WTC11 (cell line): ENCODE results near the gene CHL1. TPM values are rescaled to one million over a fixed set of nuclear protein-coding genes. Genes with fewer than 3 reads are reported as not detected.

Source experiments
- ATAC-seq: fragments of 200-7000 bp; cut with Tn5 transposase; 2 replicates; pipeline ENCODE4 v1.10.0; 2021; ENCODE audit warnings: mild to moderate bottlenecking, moderate library complexity
- CTCF ChIA-PET: fragments of 300-600 bp; sonication (Branson Sonifier 250); formaldehyde crosslinking; loops from one replicate; lab custom pipeline; 2021; ENCODE audit warnings: antibody characterized with exemption; lab: Charles Lee
- POLR2A ChIA-PET: fragments of 350-600 bp; sonication (Branson Sonifier 250); formaldehyde crosslinking; loops from one replicate; lab custom pipeline; 2021; ENCODE audit warnings: antibody characterized with exemption; lab: Charles Lee
- DNase-seq: peaks from one replicate; pipeline ENCODE4 v3.0.0; 2021; ENCODE audit warnings: low spot score
- H3K27ac Mint-ChIP-seq: 2 replicates; pipeline ENCODE4 v1.8.0; 2021; ENCODE audit warnings: mixed read lengths
- H3K27me3 Mint-ChIP-seq: 2 replicates; pipeline ENCODE4 v1.8.0; 2021; ENCODE audit warnings: low read depth, mild to moderate bottlenecking, moderate library complexity, mixed read lengths
- H3K36me3 Mint-ChIP-seq: 2 replicates; pipeline ENCODE4 v1.8.0; 2021; ENCODE audit warnings: mixed read lengths
- H3K4me1 Mint-ChIP-seq: 2 replicates; pipeline ENCODE4 v1.8.0; 2022; ENCODE audit warnings: mixed read lengths
- H3K4me3 Mint-ChIP-seq: 2 replicates; pipeline ENCODE4 v1.8.0; 2021; ENCODE audit warnings: mild to moderate bottlenecking, moderate library complexity, mixed read lengths
- H3K9me3 Mint-ChIP-seq: 2 replicates; pipeline ENCODE4 v1.8.0; 2021; ENCODE audit warnings: mixed read lengths
- CBFB ChIP-seq: sonication (generic); formaldehyde crosslinking; IDR thresholded peaks from 2 replicates; pipeline ENCODE4 v1.8.1; 2022; ENCODE audit warnings: mild to moderate bottlenecking, low read depth, missing genetic modification reagents
- ESRRA ChIP-seq: sonication (generic); formaldehyde crosslinking; IDR thresholded peaks from 2 replicates; pipeline ENCODE4 v1.8.1; 2022; ENCODE audit warnings: mild to moderate bottlenecking, missing genetic modification reagents, borderline replicate concordance
- FOXJ3 ChIP-seq: sonication (generic); formaldehyde crosslinking; IDR thresholded peaks from 2 replicates; pipeline ENCODE4 v1.9.0; 2021; ENCODE audit warnings: missing genetic modification reagents, mild to moderate bottlenecking, borderline replicate concordance
- JAZF1 ChIP-seq: fragments of 250-450 bp; sonication (Bioruptor Pico); IDR thresholded peaks from 2 replicates; pipeline ENCODE4 v1.9.0; 2021; ENCODE audit warnings: moderate library complexity, mild to moderate bottlenecking, inconsistent platforms
- KAT7 ChIP-seq: sonication (generic); formaldehyde crosslinking; IDR thresholded peaks from 2 replicates; pipeline ENCODE4 v1.8.1; 2023; ENCODE audit warnings: missing genetic modification reagents, mild to moderate bottlenecking, borderline replicate concordance
- MXD4 ChIP-seq: fragments of 250-450 bp; sonication (Bioruptor Pico); IDR thresholded peaks from 2 replicates; pipeline ENCODE4 v1.8.0; 2021; ENCODE audit warnings: mild to moderate bottlenecking, moderate library complexity, borderline replicate concordance
- NFE2L1 ChIP-seq: sonication (generic); formaldehyde crosslinking; IDR thresholded peaks from 2 replicates; pipeline ENCODE4 v1.8.1; 2023; ENCODE audit warnings: missing genetic modification reagents
- NFYB ChIP-seq: sonication (generic); formaldehyde crosslinking; conservative IDR thresholded peaks from 2 replicates; pipeline ENCODE4 v1.8.0; 2022; ENCODE audit warnings: low read depth, missing genetic modification reagents
- RORB ChIP-seq: fragments of 250-450 bp; sonication (Bioruptor Pico); IDR thresholded peaks from 2 replicates; pipeline ENCODE4 v1.9.0; 2021; ENCODE audit warnings: mild to moderate bottlenecking
- SMAD4 ChIP-seq: sonication (generic); formaldehyde crosslinking; IDR thresholded peaks from 2 replicates; pipeline ENCODE4 v1.8.0; 2022; ENCODE audit warnings: mild to moderate bottlenecking, missing genetic modification reagents
- TCF7 ChIP-seq: sonication (generic); formaldehyde crosslinking; IDR thresholded peaks from 2 replicates; pipeline ENCODE4 v1.8.0; 2022; ENCODE audit warnings: mild to moderate bottlenecking, low read depth, missing genetic modification reagents, moderate library complexity
- TEAD1 ChIP-seq: sonication (generic); formaldehyde crosslinking; IDR thresholded peaks from 2 replicates; pipeline ENCODE4 v1.8.0; 2022; ENCODE audit warnings: mild to moderate bottlenecking, missing genetic modification reagents
- TP53 ChIP-seq: sonication (generic); formaldehyde crosslinking; IDR thresholded peaks from 2 replicates; pipeline ENCODE4 v1.8.1; 2023; ENCODE audit warnings: mild to moderate bottlenecking, missing genetic modification reagents
- ZBTB21 ChIP-seq: sonication (generic); formaldehyde crosslinking; IDR thresholded peaks from 2 replicates; pipeline ENCODE4 v1.8.1; 2023; ENCODE audit warnings: mild to moderate bottlenecking, missing genetic modification reagents, borderline replicate concordance
- ZNF423 ChIP-seq: fragments of 250-450 bp; sonication (Bioruptor Pico); IDR thresholded peaks from 2 replicates; pipeline ENCODE4 v2.1.2; 2022; ENCODE audit warnings: mild to moderate bottlenecking, moderate library complexity
- ZNF671 ChIP-seq: fragments of 250-450 bp; sonication (Bioruptor Pico); IDR thresholded peaks from 2 replicates; pipeline ENCODE4 v1.8.0; 2021; ENCODE audit warnings: mild to moderate bottlenecking
- total RNA-seq: library from RNA; stranded (reverse); gene quantifications from 3 replicates; pipeline ENCODE4 v1.2.3, GENCODE V29; 2021
- TF ChIP-seq, protein P1 (sequence below): fragments of 250-450 bp; sonication (Bioruptor Pico); IDR thresholded peaks from 2 replicates; pipeline ENCODE4 v1.9.0; 2021; ENCODE audit warnings: mild to moderate bottlenecking, borderline replicate concordance
- TF ChIP-seq, protein P2 (sequence below): sonication (generic); formaldehyde crosslinking; IDR thresholded peaks from 2 replicates; pipeline ENCODE4 v1.8.0; 2023; ENCODE audit warnings: mild to moderate bottlenecking, missing genetic modification reagents
- TF ChIP-seq, protein P3 (sequence below): sonication (generic); formaldehyde crosslinking; IDR thresholded peaks from 2 replicates; pipeline ENCODE4 v1.8.1; 2022; ENCODE audit warnings: low read depth, mild to moderate bottlenecking, moderate library complexity, missing genetic modification reagents, borderline replicate concordance
- TF ChIP-seq, protein P4 (sequence below): sonication (generic); formaldehyde crosslinking; IDR thresholded peaks from 2 replicates; pipeline ENCODE4 v1.8.0; 2022; ENCODE audit warnings: mild to moderate bottlenecking, missing genetic modification reagents
- TF ChIP-seq, protein P5 (sequence below): sonication (generic); formaldehyde crosslinking; IDR thresholded peaks from 2 replicates; pipeline ENCODE4 v1.8.1; 2022; ENCODE audit warnings: low read depth, missing genetic modification reagents, borderline replicate concordance
- TF ChIP-seq, protein P6 (sequence below): fragments of 250-450 bp; sonication (Bioruptor Pico); IDR thresholded peaks from 2 replicates; pipeline ENCODE4 v1.9.0; 2021; ENCODE audit warnings: mild to moderate bottlenecking
- TF ChIP-seq, protein P7 (sequence below): sonication (generic); formaldehyde crosslinking; IDR thresholded peaks from 2 replicates; pipeline ENCODE4 v1.8.0; 2022; ENCODE audit warnings: mild to moderate bottlenecking, missing genetic modification reagents

Gene CHL1
- total RNA-seq, 1 experiment from 2014 or later, result not detected

DNA sequence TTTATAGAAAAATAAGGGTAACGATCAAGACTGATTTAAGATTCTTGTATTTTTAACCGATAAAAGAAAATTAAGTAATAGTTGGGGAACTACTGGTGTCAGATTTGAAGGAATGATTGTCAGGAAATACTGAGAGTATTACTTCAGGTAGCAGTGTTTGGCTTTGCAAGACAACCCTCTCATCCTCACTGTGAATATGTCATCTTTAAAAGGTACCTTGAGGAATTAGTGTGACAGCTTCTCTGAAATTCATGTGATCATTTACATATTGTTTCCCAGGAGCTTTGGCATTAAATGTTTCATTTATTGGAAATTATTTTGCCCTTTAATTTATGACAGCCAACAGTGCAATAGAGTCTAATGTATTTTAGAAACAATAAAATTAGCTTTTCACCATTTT is 3.3 kb downstream of the CHL1 start:
- Mint-ChIP-seq H3K4me1 (no peaks in the 10 kb centered on the region), H3K27ac (no peak overlapping the region), H3K27me3 (peaks cover 7% of the 10 kb centered on the region), H3K36me3 (peaks cover 69% of the 10 kb centered on the region), H3K9me3 (peaks cover 75% of the 10 kb centered on the region), H3K4me3 (no peak overlapping the region)
- ChIA-PET POLR2A (no interaction called here), CTCF (no interaction called here)
- no peak for DNase-seq
- ATAC-seq, result no peak
- TF ChIP-seq CBFB, result no peak
- TF ChIP-seq, protein P1, sequence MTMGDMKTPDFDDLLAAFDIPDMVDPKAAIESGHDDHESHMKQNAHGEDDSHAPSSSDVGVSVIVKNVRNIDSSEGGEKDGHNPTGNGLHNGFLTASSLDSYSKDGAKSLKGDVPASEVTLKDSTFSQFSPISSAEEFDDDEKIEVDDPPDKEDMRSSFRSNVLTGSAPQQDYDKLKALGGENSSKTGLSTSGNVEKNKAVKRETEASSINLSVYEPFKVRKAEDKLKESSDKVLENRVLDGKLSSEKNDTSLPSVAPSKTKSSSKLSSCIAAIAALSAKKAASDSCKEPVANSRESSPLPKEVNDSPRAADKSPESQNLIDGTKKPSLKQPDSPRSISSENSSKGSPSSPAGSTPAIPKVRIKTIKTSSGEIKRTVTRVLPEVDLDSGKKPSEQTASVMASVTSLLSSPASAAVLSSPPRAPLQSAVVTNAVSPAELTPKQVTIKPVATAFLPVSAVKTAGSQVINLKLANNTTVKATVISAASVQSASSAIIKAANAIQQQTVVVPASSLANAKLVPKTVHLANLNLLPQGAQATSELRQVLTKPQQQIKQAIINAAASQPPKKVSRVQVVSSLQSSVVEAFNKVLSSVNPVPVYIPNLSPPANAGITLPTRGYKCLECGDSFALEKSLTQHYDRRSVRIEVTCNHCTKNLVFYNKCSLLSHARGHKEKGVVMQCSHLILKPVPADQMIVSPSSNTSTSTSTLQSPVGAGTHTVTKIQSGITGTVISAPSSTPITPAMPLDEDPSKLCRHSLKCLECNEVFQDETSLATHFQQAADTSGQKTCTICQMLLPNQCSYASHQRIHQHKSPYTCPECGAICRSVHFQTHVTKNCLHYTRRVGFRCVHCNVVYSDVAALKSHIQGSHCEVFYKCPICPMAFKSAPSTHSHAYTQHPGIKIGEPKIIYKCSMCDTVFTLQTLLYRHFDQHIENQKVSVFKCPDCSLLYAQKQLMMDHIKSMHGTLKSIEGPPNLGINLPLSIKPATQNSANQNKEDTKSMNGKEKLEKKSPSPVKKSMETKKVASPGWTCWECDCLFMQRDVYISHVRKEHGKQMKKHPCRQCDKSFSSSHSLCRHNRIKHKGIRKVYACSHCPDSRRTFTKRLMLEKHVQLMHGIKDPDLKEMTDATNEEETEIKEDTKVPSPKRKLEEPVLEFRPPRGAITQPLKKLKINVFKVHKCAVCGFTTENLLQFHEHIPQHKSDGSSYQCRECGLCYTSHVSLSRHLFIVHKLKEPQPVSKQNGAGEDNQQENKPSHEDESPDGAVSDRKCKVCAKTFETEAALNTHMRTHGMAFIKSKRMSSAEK (CRISPR knock-in tag), result no peak
- no peak for TF ChIP-seq TCF7
- TF ChIP-seq, protein P2, sequence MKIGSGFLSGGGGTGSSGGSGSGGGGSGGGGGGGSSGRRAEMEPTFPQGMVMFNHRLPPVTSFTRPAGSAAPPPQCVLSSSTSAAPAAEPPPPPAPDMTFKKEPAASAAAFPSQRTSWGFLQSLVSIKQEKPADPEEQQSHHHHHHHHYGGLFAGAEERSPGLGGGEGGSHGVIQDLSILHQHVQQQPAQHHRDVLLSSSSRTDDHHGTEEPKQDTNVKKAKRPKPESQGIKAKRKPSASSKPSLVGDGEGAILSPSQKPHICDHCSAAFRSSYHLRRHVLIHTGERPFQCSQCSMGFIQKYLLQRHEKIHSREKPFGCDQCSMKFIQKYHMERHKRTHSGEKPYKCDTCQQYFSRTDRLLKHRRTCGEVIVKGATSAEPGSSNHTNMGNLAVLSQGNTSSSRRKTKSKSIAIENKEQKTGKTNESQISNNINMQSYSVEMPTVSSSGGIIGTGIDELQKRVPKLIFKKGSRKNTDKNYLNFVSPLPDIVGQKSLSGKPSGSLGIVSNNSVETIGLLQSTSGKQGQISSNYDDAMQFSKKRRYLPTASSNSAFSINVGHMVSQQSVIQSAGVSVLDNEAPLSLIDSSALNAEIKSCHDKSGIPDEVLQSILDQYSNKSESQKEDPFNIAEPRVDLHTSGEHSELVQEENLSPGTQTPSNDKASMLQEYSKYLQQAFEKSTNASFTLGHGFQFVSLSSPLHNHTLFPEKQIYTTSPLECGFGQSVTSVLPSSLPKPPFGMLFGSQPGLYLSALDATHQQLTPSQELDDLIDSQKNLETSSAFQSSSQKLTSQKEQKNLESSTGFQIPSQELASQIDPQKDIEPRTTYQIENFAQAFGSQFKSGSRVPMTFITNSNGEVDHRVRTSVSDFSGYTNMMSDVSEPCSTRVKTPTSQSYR, result no peak
- TF ChIP-seq TEAD1 (CRISPR knock-in tag), result no peak
- TF ChIP-seq, protein P3, sequence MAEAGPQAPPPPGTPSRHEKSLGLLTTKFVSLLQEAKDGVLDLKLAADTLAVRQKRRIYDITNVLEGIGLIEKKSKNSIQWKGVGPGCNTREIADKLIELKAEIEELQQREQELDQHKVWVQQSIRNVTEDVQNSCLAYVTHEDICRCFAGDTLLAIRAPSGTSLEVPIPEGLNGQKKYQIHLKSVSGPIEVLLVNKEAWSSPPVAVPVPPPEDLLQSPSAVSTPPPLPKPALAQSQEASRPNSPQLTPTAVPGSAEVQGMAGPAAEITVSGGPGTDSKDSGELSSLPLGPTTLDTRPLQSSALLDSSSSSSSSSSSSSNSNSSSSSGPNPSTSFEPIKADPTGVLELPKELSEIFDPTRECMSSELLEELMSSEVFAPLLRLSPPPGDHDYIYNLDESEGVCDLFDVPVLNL, result no peak
- TF ChIP-seq RORB (CRISPR knock-in tag), result no peak
- no peak for TF ChIP-seq NFYB (CRISPR knock-in tag)
- TF ChIP-seq, protein P4, sequence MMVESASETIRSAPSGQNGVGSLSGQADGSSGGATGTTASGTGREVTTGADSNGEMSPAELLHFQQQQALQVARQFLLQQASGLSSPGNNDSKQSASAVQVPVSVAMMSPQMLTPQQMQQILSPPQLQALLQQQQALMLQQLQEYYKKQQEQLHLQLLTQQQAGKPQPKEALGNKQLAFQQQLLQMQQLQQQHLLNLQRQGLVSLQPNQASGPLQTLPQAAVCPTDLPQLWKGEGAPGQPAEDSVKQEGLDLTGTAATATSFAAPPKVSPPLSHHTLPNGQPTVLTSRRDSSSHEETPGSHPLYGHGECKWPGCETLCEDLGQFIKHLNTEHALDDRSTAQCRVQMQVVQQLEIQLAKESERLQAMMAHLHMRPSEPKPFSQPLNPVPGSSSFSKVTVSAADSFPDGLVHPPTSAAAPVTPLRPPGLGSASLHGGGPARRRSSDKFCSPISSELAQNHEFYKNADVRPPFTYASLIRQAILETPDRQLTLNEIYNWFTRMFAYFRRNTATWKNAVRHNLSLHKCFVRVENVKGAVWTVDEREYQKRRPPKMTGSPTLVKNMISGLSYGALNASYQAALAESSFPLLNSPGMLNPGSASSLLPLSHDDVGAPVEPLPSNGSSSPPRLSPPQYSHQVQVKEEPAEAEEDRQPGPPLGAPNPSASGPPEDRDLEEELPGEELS (CRISPR knock-in tag), result no peak
- TF ChIP-seq ESRRA (CRISPR knock-in tag), result no peak
- TF ChIP-seq, protein P5, sequence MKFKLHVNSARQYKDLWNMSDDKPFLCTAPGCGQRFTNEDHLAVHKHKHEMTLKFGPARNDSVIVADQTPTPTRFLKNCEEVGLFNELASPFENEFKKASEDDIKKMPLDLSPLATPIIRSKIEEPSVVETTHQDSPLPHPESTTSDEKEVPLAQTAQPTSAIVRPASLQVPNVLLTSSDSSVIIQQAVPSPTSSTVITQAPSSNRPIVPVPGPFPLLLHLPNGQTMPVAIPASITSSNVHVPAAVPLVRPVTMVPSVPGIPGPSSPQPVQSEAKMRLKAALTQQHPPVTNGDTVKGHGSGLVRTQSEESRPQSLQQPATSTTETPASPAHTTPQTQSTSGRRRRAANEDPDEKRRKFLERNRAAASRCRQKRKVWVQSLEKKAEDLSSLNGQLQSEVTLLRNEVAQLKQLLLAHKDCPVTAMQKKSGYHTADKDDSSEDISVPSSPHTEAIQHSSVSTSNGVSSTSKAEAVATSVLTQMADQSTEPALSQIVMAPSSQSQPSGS, result no peak
- no peak for TF ChIP-seq ZNF671 (CRISPR knock-in tag)

DNA sequence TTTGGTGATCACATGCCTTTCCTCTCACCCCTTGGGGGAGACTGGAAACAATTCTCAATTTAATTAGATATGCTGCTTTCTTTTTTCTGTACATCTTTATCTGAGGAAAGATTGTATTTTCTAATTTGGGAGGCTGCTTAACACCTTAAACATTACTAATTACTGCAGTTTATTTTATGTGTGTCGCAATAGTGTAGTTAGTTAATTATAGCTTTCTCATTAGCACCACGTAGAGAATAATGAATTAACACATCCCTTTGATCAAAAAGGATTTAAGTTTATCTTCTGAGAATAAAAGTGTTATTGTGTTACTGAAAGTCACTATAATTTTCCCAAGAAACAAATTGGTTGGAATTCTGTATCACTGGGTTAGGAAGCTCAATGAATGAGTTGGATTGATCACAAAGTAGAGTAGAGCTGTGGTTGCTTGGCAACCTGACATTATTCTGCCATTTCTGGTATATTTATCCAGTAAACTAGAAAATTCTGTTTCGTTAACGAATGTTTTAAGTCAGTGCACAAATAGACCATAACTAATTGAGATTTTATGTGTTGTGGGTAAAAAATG is 4.3 kb downstream of the CHL1 start:
- H3K27ac Mint-ChIP-seq, result no peak overlapping the region
- CTCF ChIA-PET, result no interaction called here
- POLR2A ChIA-PET, result no interaction called here
- H3K4me3 Mint-ChIP-seq, result no peak overlapping the region
- H3K4me1 Mint-ChIP-seq, result no peaks in the 10 kb centered on the region
- no peak for DNase-seq
- no peak for ATAC-seq
- peaks cover 69% of the 10 kb centered on the region for H3K36me3 Mint-ChIP-seq
- peaks cover 7% of the 10 kb centered on the region for H3K27me3 Mint-ChIP-seq
- peaks cover 72% of the 10 kb centered on the region for H3K9me3 Mint-ChIP-seq
- no peak for TF ChIP-seq FOXJ3 (CRISPR knock-in tag)
- TF ChIP-seq TP53 (CRISPR knock-in tag), result no peak
- no peak for TF ChIP-seq MXD4 (CRISPR knock-in tag)
- no peak for TF ChIP-seq ZNF423 (CRISPR knock-in tag)
- no peak for TF ChIP-seq ZBTB21 (CRISPR knock-in tag)
- TF ChIP-seq, protein P6, sequence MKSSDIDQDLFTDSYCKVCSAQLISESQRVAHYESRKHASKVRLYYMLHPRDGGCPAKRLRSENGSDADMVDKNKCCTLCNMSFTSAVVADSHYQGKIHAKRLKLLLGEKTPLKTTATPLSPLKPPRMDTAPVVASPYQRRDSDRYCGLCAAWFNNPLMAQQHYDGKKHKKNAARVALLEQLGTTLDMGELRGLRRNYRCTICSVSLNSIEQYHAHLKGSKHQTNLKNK, result no peak
- TF ChIP-seq, protein P7, sequence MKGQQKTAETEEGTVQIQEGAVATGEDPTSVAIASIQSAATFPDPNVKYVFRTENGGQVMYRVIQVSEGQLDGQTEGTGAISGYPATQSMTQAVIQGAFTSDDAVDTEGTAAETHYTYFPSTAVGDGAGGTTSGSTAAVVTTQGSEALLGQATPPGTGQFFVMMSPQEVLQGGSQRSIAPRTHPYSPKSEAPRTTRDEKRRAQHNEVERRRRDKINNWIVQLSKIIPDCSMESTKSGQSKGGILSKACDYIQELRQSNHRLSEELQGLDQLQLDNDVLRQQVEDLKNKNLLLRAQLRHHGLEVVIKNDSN, result no peak
- no peak for TF ChIP-seq JAZF1 (CRISPR knock-in tag)
- no peak for TF ChIP-seq SMAD4
- TF ChIP-seq NFE2L1 (CRISPR knock-in tag), result no peak
- TF ChIP-seq KAT7, result no peak
